ENCODE data around the gene TRAF6.

DNA sequence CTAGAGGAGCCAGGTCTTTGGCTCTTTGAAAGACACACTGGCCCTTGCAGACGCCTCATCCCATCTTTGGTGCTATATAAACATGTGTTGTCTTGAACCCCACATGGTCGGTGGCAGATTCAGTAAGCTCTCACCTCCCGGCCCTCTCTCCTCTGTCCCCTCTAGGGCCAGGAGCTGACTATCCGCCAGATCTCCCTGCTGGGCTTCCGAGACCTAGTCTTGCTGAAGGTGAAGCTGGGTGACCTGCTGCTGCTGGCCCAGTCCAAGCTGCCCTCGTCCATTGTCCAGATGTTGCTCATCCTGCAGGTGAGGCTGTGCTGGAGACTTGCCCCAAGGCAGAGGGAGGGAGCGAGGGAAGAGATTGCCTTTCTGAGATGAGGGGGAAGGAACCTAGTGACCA, 63.9 kb downstream of the TRAF6 start:
- TF ChIP-seq, protein P1, sequence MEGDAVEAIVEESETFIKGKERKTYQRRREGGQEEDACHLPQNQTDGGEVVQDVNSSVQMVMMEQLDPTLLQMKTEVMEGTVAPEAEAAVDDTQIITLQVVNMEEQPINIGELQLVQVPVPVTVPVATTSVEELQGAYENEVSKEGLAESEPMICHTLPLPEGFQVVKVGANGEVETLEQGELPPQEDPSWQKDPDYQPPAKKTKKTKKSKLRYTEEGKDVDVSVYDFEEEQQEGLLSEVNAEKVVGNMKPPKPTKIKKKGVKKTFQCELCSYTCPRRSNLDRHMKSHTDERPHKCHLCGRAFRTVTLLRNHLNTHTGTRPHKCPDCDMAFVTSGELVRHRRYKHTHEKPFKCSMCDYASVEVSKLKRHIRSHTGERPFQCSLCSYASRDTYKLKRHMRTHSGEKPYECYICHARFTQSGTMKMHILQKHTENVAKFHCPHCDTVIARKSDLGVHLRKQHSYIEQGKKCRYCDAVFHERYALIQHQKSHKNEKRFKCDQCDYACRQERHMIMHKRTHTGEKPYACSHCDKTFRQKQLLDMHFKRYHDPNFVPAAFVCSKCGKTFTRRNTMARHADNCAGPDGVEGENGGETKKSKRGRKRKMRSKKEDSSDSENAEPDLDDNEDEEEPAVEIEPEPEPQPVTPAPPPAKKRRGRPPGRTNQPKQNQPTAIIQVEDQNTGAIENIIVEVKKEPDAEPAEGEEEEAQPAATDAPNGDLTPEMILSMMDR (conservative IDR thresholded peaks at IDR 0.05; ENCODE audit: low read depth in 2 of 2) = no peak
- TF ChIP-seq EZH2 (IDR thresholded peaks at IDR 0.05; ENCODE audit: low read depth, unreplicated experiment) = no peak

Data from GM23338 (cell line).